VCaP (cell line): ENCODE data around the gene TMEM150A.

Source experiments
- H3K27ac ChIP-seq: fragments of 450-650 bp; 2 replicates; pipeline ENCODE4 v1.5.1; 2017
- TF ChIP-seq, protein P1 (sequence below): fragments of 450-650 bp; conservative IDR thresholded peaks from 2 replicates; pipeline ENCODE4 v1.5.1; 2017; ENCODE audit warnings: mild to moderate bottlenecking, moderate library complexity

The TMEM150A gene

GRCh38 chr2:85601771-85602475 lies 575 bp downstream of the TMEM150A start:
- TF ChIP-seq, protein P1, sequence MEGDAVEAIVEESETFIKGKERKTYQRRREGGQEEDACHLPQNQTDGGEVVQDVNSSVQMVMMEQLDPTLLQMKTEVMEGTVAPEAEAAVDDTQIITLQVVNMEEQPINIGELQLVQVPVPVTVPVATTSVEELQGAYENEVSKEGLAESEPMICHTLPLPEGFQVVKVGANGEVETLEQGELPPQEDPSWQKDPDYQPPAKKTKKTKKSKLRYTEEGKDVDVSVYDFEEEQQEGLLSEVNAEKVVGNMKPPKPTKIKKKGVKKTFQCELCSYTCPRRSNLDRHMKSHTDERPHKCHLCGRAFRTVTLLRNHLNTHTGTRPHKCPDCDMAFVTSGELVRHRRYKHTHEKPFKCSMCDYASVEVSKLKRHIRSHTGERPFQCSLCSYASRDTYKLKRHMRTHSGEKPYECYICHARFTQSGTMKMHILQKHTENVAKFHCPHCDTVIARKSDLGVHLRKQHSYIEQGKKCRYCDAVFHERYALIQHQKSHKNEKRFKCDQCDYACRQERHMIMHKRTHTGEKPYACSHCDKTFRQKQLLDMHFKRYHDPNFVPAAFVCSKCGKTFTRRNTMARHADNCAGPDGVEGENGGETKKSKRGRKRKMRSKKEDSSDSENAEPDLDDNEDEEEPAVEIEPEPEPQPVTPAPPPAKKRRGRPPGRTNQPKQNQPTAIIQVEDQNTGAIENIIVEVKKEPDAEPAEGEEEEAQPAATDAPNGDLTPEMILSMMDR: no peak
- H3K27ac ChIP-seq: peak overlapping the region; percentile 80

GRCh38 chr2:85600951-85601770 lies 1.3 kb downstream of the TMEM150A start:
- peak overlapping the region; percentile 80; the same call in 1 of the 2 replicates for H3K27ac ChIP-seq
- TF ChIP-seq, protein P1: no peak

DNA sequence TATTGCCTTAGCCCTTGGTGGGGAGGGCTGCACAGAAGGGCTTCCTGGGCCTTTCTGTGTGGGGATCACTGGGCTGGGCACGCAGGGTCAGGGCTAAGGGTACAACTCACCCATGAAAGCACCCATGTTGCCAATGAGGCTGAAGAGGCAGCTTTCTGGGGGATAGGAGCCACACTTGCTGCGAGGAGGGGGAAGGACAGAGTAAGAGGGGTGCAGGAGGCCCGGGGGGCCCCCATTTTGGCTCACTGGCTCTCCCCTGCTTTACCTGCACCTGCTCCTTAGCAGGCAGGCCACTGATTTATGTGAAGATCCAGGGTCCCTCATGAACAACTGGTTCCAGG lies 2.3 kb downstream of the TMEM150A start:
- TF ChIP-seq, protein P1: no peak
- H3K27ac ChIP-seq: no peak overlapping the region

DNA sequence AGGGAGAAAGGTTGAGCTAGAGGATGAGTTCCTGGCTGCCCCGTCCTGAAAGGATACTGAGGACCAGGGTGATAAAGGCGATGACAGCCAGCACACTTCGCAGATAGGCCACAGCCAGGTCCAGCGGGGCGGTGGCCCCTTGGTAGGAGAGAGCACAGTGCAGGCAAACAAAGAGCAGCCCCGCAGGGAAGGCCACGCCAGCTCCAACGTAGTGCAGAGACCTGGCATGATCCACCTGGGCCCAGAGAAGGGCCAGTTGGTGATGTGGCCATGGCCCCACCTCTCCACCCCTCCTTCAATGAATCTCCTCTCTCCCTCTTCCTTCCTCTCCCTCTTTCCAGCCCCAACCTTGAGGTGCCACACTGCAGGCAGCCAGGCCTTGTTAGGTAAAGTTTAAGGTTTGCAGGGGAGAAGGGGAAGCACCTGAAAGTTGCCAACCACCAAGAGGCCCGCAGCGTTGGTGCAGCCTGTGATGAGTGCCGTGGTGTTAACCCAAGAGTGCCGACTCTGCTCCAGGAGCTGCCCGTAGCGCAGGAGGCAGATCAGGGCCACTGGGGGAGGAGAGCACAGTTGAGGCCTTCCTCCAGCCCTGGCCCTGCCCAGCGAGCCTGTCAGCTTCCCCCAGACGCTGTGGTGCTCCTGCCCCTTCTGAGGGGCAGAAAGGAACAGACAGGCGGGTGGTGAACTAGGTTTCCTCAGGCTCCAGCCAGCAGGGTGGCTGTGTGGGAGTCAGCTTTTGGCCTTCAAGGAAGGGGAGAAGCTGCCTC lies 2.8 kb downstream of the TMEM150A start:
- H3K27ac ChIP-seq: no peak overlapping the region
- TF ChIP-seq, protein P1: no peak

- TF ChIP-seq, protein P1: no peak
- no peak overlapping the region for H3K27ac ChIP-seq
These were observed 3.7 kb downstream of the TMEM150A start for GRCh38 chr2:85598594-85599340.

- H3K27ac ChIP-seq: no peak overlapping the region
- TF ChIP-seq, protein P1: no peak
These were observed 5.3 kb downstream of the TMEM150A start for GRCh38 chr2:85597241-85597640.
